ENCODE data around the gene GOLIM4.
"Not testable (repeated sequence)": the region's sequence is repeated elsewhere in the genome, so short reads cannot be mapped to it uniquely, and the experiment has no call there.

GOLIM4 gene

DNA sequence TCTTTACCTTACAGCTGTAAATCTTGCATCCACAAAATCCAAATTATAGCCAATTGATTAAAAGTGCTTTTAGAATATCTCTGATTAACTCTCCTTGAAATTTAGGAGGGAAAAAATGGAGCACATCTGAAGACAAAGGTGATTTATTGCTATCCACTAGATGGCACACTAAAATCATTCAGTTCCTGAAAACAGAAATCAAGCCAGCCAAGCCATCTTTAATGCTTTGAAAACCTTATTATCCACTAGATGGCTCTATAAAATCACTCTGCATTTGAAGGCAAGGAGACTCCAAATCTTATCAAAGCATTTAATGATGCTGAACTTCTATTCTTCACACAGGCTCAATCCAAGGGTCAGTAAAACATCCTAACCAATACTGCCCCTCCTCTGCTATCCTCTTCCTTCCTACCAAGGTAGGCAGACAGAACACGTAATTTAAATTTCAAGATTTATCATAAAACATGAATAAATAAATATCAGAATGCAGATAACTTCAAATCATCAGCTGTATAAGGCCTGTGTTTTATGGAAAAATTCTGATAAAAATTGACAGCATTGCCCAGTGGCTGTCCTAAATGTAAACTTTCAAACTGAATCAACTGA is 48.4 kb downstream of the GOLIM4 start:
- DNase-seq = peak; percentile 33

GRCh38 chr3:168044049-168044448 is 51.7 kb downstream of the GOLIM4 start:
- no peak for DNase-seq

GRCh38 chr3:168040607-168041208 is 55.0 kb downstream of the GOLIM4 start:
- DNase-seq = peak; percentile 2

GRCh38 chr3:168037020-168037419 is 58.7 kb downstream of the GOLIM4 start:
- no peak for DNase-seq

DNA sequence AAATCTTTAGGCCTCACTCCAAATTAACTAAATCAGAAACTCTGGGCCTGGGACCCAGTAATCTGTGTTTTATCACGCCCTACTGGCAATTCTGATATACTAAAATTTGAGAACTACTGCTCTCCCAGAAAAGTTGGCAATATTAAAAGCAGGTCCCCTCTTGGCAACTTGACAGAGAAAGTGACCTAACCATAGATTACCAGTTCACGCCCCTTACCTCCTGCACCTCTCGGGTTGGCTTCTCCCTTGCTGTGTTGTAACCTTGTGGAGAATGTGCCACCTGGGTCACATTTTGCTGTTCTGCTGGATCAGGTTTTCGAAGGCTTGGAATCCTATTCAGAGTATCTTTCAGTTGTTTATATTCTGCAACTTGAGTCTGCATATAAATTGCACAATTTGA is 59.1 kb downstream of the GOLIM4 start:
- no peak for DNase-seq

GRCh38 chr3:168034152-168034928 is 61.4 kb downstream of the GOLIM4 start:
- no peak for DNase-seq

GRCh38 chr3:168030577-168030976 is 65.1 kb downstream of the GOLIM4 start:
- DNase-seq = no peak

DNA sequence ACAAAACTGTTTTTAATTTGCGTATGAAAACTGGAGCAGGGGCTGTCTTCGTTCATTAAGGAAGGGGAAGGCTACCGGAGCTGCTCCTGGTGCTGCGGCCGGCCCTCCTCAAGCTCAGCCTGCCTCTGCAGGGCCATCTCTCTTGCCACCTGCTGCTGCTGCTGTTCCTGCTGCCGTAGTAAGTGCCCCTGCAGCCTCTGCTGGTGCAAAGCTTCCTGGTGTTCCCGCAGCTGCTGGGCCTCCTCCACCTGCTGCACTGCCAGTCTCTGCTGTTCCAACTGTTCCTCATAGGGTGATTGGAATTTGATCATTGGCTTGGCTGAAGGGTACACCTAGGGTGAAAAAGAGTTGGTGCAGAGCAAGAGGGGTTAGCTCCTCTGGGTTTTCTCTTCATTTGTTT is 66.0 kb downstream of the GOLIM4 start:
- DNase-seq = no peak

- DNase-seq = no peak
These were observed 67.6 kb downstream of the GOLIM4 start for GRCh38 chr3:168028086-168028485.

DNA sequence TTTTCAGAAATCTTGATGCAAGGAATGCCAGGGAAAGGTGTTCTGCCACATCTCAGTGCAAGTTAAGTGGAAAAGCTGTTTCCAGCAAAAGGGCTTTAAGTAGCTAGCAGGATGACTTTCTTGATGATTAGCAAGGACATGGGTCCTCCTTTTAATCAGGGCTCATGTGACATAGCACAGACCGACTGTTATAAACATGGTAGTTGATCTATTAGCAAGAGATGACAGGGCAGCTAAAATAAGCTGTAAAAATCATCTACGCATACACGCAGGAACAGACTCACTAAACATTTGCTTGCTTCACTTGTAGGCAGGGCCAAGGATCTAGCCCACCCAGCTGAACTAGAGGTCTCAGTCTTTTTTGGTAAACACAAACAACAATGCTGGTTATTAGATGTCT is 69.0 kb downstream of the GOLIM4 start:
- no peak for DNase-seq

GRCh38 chr3:168025076-168025475 is 70.6 kb downstream of the GOLIM4 start:
- DNase-seq = no peak

DNA sequence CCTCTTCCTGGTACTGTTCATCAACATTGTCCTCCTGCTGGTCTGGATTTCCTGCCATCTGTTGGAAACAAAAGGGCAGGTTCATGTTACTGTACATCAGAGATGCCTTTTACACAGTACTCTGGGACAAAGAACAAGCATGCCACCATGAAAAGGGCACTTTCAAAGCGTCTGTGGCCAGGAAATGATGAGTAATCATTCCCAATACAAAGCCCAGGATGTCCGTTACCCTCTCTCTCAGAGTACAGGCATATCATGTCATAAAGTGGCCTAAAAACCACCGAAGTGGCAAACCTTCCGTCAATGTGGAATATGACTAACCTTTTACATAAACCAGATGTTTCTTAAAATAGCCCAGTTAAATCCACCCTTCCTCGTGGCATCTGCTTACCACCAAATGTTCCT is 71.2 kb downstream of the GOLIM4 start:
- DNase-seq = peak; percentile 58

GRCh38 chr3:168021737-168022450 is 73.8 kb downstream of the GOLIM4 start:
- DNase-seq = no peak

DNA sequence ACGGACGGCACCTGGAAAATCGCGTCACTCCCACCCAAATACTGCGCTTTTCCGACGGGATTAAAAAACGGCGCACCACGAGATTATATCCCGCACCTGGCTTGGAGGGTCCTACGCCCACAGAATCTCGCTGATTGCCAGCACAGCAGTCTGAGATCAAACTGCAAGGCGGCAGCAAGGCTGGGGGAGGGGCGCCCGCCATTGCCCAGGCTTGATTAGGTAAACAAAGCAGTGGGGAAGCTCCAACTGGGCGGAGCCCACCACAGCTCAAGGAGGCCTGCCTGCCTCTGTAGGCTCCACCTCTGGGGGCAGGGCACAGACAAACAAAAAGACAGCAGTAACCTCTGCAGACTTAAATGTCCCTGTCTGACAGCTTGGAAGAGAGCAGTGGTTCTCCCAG is 84.4 kb downstream of the GOLIM4 start:
- not testable (repeated sequence) for DNase-seq

GRCh38 chr3:168006584-168006983 is 89.1 kb downstream of the GOLIM4 start:
- DNase-seq = no peak

GRCh38 chr3:168003911-168004310 is 91.8 kb downstream of the GOLIM4 start:
- no peak for DNase-seq

DNA sequence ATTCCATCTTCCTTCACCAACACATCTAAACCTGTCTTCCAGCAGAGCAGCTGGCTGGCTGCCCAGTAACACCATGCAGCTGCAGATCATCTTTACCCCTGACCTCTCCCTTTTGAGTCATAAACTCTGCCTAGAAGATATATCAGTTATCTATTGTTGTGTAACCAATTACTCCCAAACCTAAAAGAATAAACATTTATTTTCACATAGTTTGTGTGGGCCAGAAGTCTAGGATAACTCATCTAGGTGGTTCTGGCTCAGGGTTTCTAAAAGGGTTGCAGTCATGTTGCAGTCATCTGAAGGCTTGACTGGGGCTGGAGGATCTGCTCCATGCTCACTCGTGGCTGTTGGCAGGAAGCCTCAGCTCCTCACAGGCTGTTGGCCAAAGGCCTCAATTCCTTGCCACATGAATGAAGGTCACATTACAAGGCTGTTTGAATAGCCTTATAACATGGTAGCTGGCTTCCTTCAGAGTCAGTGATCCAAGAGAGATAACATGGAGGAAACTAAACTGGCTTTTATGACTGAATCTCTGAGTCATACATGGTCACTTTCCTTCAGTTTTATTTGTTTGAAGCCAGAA is 92.8 kb downstream of the GOLIM4 start:
- no peak for DNase-seq

GRCh38 chr3:168001244-168001643 is 94.5 kb downstream of the GOLIM4 start:
- DNase-seq = no peak

- no peak for DNase-seq
These were observed 97.5 kb downstream of the GOLIM4 start for GRCh38 chr3:167998253-167998652.

DNA sequence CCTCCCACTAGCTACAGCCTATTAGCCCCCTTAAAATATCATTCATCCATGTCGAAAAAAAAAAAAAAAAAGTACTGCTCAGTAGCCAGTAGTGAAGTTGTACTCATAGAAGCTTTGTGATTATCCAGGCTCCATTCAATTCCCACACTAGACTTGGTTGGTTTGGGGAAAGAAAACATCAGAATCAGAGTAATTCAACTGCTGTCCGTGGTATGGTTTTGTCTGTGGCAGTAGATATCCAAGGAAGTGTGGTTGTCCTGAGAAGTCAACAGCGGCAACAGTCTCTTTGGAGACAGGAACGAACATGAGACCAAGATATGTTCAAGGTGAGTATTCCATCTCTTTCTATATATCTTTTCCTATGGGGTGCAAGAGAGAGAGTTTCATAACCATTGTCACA is 99.2 kb downstream of the GOLIM4 start:
- no peak for DNase-seq

DNA sequence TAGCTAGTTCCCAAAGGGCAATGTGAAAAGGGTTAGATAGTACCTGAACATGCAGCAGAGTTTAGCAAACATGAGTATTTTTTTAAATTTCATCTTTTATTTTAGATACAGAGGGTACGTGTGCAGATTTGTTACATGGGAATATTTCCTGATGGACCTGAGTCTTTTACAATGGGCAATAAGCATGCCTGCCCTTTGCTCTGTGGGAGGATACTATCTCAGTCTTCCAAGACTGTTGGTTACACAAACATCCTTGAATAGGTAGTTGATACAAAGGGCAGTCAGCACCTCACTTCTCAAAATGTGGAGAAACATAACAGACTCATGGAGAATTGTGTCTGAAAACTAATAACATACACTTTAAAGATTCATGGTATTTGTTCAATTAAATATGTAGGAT is 103.3 kb downstream of the GOLIM4 start:
- no peak for DNase-seq

- DNase-seq = no peak
These were observed 104.5 kb downstream of the GOLIM4 start for GRCh38 chr3:167991213-167991612.

GRCh38 chr3:167989999-167990398 is 105.7 kb downstream of the GOLIM4 start:
- DNase-seq = no peak

Data from NCI-H748 treated with DMSO at 0.1 percent for 48 hours (cell line).